ENCODE measurements around the gene PTH2. TPM values are rescaled to one million over a fixed set of nuclear protein-coding genes. Genes with fewer than 3 reads are reported as not detected.

The PTH2 gene
- total RNA-seq, 4 donors from 2014 or later: not detected

- DNase-seq (ENCODE audit: low spot score in 2 of 2): peak in 1 of 2 donors; percentile 52
- TF ChIP-seq CTCF (IDR thresholded peaks at IDR 0.05): no peak
- no peak for TF ChIP-seq POLR2A (IDR thresholded peaks at IDR 0.05)
- no peak for TF ChIP-seq POLR2AphosphoS5 (IDR thresholded peaks at IDR 0.05)
- TF ChIP-seq EP300 (IDR thresholded peaks at IDR 0.05): no peak
- no peaks in the 10 kb centered on the region for H3K9me3 ChIP-seq
- no peak overlapping the region for H3K27ac ChIP-seq
- H3K27me3 ChIP-seq: peaks cover 96% of the 10 kb centered on the region
- H3K4me3 ChIP-seq: no peak overlapping the region
- WGBS: 40% methylated on average over 2 of the region's 12 CpGs
- no peaks in the 10 kb centered on the region for H3K36me3 ChIP-seq
- H3K4me1 ChIP-seq: peaks cover 27% of the 10 kb centered on the region
Measured at GRCh38 chr19:49427339-49427738, 4.1 kb upstream of the PTH2 start.

- no peak for TF ChIP-seq EP300 (IDR thresholded peaks at IDR 0.05)
- no peak for TF ChIP-seq POLR2A (IDR thresholded peaks at IDR 0.05)
- TF ChIP-seq POLR2AphosphoS5 (IDR thresholded peaks at IDR 0.05): no peak
- TF ChIP-seq CTCF (IDR thresholded peaks at IDR 0.05): no peak
- WGBS: 5% methylated on average over 27 of the region's 30 CpGs
- Histone ChIP-seq H3K9me3 (no peaks in the 10 kb centered on the region), H3K4me3 (no peak overlapping the region), H3K4me1 (peaks cover 36% of the 10 kb centered on the region), H3K36me3 (no peaks in the 10 kb centered on the region), H3K27me3 (peaks cover 96% of the 10 kb centered on the region), H3K27ac (no peak overlapping the region)
- peak in 1 of 2 donors; percentile 76 for DNase-seq (ENCODE audit: low spot score in 2 of 2)
Measured at GRCh38 chr19:49425922-49426592, 2.8 kb upstream of the PTH2 start.

- Histone ChIP-seq H3K9me3 (no peaks in the 10 kb centered on the region), H3K36me3 (no peaks in the 10 kb centered on the region), H3K4me3 (no peak within 1 kb of the TSS), H3K27me3 (peaks cover 96% of the 10 kb centered on the region), H3K27ac (no peak within 1 kb of the TSS), H3K4me1 (peaks cover 40% of the 10 kb centered on the region)
- DNase-seq (ENCODE audit: low spot score in 2 of 2): peak in 1 of 2 donors; percentile 54
- WGBS: 70% methylated on average over 7 of the region's 7 CpGs
- TF ChIP-seq POLR2AphosphoS5 (IDR thresholded peaks at IDR 0.05) (no peak), EP300 (IDR thresholded peaks at IDR 0.05) (no peak), CTCF (IDR thresholded peaks at IDR 0.05) (no peak), POLR2A (IDR thresholded peaks at IDR 0.05) (no peak)
Measured at GRCh38 chr19:49425178-49425577, 1.9 kb upstream of the PTH2 start, which contains the start of gene GFY. TSS of gene GFY (plus strand) at chr19:49425388. CDS start at chr19:49426431, 1,043 bp downstream.

GRCh38 chr19:49423985-49424303, 703 bp upstream of the PTH2 start:
- Histone ChIP-seq H3K27me3 (peaks cover 100% of the 10 kb centered on the region), H3K9me3 (no peaks in the 10 kb centered on the region), H3K4me1 (peaks cover 40% of the 10 kb centered on the region), H3K36me3 (no peaks in the 10 kb centered on the region), H3K27ac (no peak overlapping the region), H3K4me3 (no peak overlapping the region)
- WGBS: 22% methylated on average over 3 of the region's 3 CpGs
- DNase-seq (ENCODE audit: low spot score in 2 of 2): no peak
- TF ChIP-seq CTCF (IDR thresholded peaks at IDR 0.05) (no peak), POLR2AphosphoS5 (IDR thresholded peaks at IDR 0.05) (no peak), EP300 (IDR thresholded peaks at IDR 0.05) (no peak), POLR2A (IDR thresholded peaks at IDR 0.05) (no peak)

GRCh38 chr19:49422407-49423070, 702 bp downstream of the PTH2 start:
- Histone ChIP-seq H3K9me3 (no peaks in the 10 kb centered on the region), H3K36me3 (no peaks in the 10 kb centered on the region), H3K27me3 (peaks cover 100% of the 10 kb centered on the region), H3K4me1 (peaks cover 31% of the 10 kb centered on the region), H3K27ac (no peak overlapping the region), H3K4me3 (peak overlapping the region; percentile 33)
- peak in 1 of 2 donors; percentile 77 for DNase-seq (ENCODE audit: low spot score in 2 of 2)
- TF ChIP-seq POLR2AphosphoS5 (IDR thresholded peaks at IDR 0.05) (no peak), EP300 (IDR thresholded peaks at IDR 0.05) (no peak), POLR2A (IDR thresholded peaks at IDR 0.05) (no peak), CTCF (IDR thresholded peaks at IDR 0.05) (peak in 1 of 2 donors; percentile 67)
- 2% methylated on average over 43 of the region's 58 CpGs for WGBS

All from suprapubic skin (tissue), 4 donors.